Measurements from ENCODE around the gene DHRSX. TPM values are rescaled to one million over a fixed set of nuclear protein-coding genes. Genes with fewer than 3 reads are reported as not detected.

Gene DHRSX
- total and polyA plus RNA-seq, 2 of the 13 experiments (the other 11 are each of a cell fraction or from before 2014, with no cell fraction given), result 15.5 to 24.3 TPM

DNA sequence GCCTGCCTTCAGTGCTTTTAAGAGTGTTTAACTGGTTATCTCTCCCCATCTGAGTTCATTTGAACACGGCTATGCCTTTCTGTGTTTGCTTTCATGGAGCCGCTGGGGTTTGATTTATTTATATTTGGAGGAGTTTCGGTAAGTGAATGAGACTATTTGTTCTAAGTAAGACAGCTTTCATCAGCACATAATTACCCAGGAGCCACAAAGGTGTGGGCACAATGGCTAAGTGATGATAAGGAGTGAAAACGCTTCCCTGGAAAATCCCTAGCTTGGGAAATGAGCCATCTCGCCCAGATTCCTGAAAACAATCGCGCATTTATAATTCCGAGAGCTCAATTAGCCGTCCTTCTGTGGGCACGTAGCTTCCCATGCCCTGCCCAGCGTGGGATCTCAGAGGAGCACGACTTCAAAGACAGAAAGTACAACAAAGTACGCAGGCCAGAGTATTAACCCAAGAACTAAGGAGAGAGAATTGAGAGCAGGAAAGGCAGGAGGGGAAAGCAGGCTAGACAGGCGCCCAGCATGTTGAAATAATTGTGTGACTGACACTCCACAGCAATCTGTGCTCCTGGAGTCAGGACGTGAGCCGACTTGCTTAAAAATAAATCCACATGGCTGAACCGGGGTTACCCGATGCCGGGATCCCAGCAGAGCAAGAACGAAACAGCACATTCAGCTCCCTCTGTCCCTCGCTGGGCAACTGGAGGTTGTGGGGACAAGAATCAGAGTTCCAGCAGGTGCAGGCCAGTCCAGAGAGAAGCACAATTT lies 99.0 kb downstream of the DHRSX start (continued):
- TF ChIP-seq, protein P1, sequence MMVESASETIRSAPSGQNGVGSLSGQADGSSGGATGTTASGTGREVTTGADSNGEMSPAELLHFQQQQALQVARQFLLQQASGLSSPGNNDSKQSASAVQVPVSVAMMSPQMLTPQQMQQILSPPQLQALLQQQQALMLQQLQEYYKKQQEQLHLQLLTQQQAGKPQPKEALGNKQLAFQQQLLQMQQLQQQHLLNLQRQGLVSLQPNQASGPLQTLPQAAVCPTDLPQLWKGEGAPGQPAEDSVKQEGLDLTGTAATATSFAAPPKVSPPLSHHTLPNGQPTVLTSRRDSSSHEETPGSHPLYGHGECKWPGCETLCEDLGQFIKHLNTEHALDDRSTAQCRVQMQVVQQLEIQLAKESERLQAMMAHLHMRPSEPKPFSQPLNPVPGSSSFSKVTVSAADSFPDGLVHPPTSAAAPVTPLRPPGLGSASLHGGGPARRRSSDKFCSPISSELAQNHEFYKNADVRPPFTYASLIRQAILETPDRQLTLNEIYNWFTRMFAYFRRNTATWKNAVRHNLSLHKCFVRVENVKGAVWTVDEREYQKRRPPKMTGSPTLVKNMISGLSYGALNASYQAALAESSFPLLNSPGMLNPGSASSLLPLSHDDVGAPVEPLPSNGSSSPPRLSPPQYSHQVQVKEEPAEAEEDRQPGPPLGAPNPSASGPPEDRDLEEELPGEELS (CRISPR knock-in tag; IDR thresholded peaks at IDR 0.05), result peak; percentile 61
- TF ChIP-seq SOX5 (CRISPR knock-in tag; IDR thresholded peaks at IDR 0.05; ENCODE audit: borderline replicate concordance) (peak; percentile 64; the same call in 1 of the 2 replicates), GATA4 (IDR thresholded peaks at IDR 0.05; ENCODE audit: borderline replicate concordance, low read depth) (peak; percentile 45; the same call in 1 of the 2 replicates), NFIC (IDR thresholded peaks at IDR 0.05; ENCODE audit: low read length) (peak; percentile 70), MED8 (CRISPR knock-in tag; IDR thresholded peaks at IDR 0.05; ENCODE audit: insufficient replicate concordance) (peak; percentile 0), PITX1 (CRISPR knock-in tag; IDR thresholded peaks at IDR 0.05) (0 out of 2 replicates have a peak, but pooled peaks have one; percentile 25), SP4 (CRISPR knock-in tag; IDR thresholded peaks at IDR 0.05) (no peak), ZNF724P (CRISPR knock-in tag; IDR thresholded peaks at IDR 0.05; ENCODE audit: borderline replicate concordance) (no peak), ZFP91 (CRISPR knock-in tag; IDR thresholded peaks at IDR 0.05; ENCODE audit: borderline replicate concordance) (peak; percentile 34; the same call in 1 of the 2 replicates), NONO (IDR thresholded peaks at IDR 0.05) (no peak), NONO (CRISPR knock-in tag; conservative IDR thresholded peaks at IDR 0.05) (0 out of 2 replicates have a peak, but pooled peaks have one; percentile 26), SOX6 (IDR thresholded peaks at IDR 0.05) (no peak), SOX6 (CRISPR knock-in tag; IDR thresholded peaks at IDR 0.05) (peak; percentile 72), SALL1 (CRISPR knock-in tag; IDR thresholded peaks at IDR 0.05) (peak; percentile 47; the same call in 1 of the 2 replicates), HMG20B (CRISPR knock-in tag; conservative IDR thresholded peaks at IDR 0.05) (0 out of 2 replicates have a peak, but pooled peaks have one; percentile 27), MIXL1 (CRISPR knock-in tag; IDR thresholded peaks at IDR 0.05) (no peak), HIVEP1 (CRISPR knock-in tag; IDR thresholded peaks at IDR 0.05) (no peak), ATF7 (IDR thresholded peaks at IDR 0.05) (no peak), ATF7 (CRISPR knock-in tag; IDR thresholded peaks at IDR 0.05) (no peak), POGZ (CRISPR knock-in tag; IDR thresholded peaks at IDR 0.05) (0 out of 2 replicates have a peak, but pooled peaks have one; percentile 30), ZNF234 (CRISPR knock-in tag; conservative IDR thresholded peaks at IDR 0.05) (no peak)
- TF ChIP-seq, protein P2, sequence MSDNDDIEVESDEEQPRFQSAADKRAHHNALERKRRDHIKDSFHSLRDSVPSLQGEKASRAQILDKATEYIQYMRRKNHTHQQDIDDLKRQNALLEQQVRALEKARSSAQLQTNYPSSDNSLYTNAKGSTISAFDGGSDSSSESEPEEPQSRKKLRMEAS (IDR thresholded peaks at IDR 0.05), result peak; percentile 25; the same call in 1 of the 2 replicates

Measured in HepG2 (cell line).